GM23338 (cell line): ENCODE measurements around the gene NRP2. TPM values are rescaled to one million over a fixed set of nuclear protein-coding genes. Genes with fewer than 3 reads are reported as not detected.

Experiments
- ATAC-seq: fragments of 200-7000 bp; cut with Tn5 transposase; 3 replicates; pipeline ENCODE4 v1.9.1; 2020
- DNase-seq: peaks from one replicate; pipeline ENCODE4 v3.0.0-alpha.2; 2015; ENCODE audit warnings: low spot score
- H2AFZ ChIP-seq: fragments of 200-600 bp; sonication (generic); 2 replicates; pipeline ENCODE4 v1.8.0; 2016; ENCODE audit warnings: antibody characterized with exemption, mild to moderate bottlenecking, moderate library complexity
- H3F3A ChIP-seq: fragments of 200-600 bp; sonication (generic); replicated peaks from 2 replicates; pipeline ENCODE4 v1.8.0; 2017; ENCODE audit warnings: antibody characterized with exemption, mixed run types, low read depth
- H3K27ac ChIP-seq: fragments of 200-600 bp; sonication (generic); 2 replicates; pipeline ENCODE4 v1.6.1; 2016; ENCODE audit warnings: low read depth
- H3K27me3 ChIP-seq: fragments of 200-600 bp; sonication (generic); 2 replicates; pipeline ENCODE4 v1.8.0; 2016; ENCODE audit warnings: mild to moderate bottlenecking, mixed run types, moderate library complexity; ENCODE audit not compliant: insufficient read depth
- H3K36me3 ChIP-seq: fragments of 200-600 bp; sonication (generic); 2 replicates; pipeline ENCODE4 v1.8.0; 2016; ENCODE audit warnings: mild to moderate bottlenecking; ENCODE audit not compliant: insufficient read depth
- H3K4me1 ChIP-seq: fragments of 200-600 bp; sonication (generic); 2 replicates; pipeline ENCODE4 v1.8.0; 2016; ENCODE audit warnings: mild to moderate bottlenecking, moderate library complexity; ENCODE audit not compliant: insufficient read depth
- H3K4me2 ChIP-seq: fragments of 200-600 bp; sonication (generic); 2 replicates; pipeline ENCODE4 v1.7.1; 2017; ENCODE audit warnings: mixed run types
- H3K4me3 ChIP-seq: fragments of 200-600 bp; sonication (generic); 2 replicates; pipeline ENCODE4 v1.6.1; 2016; ENCODE audit warnings: mixed run types
- H3K79me2 ChIP-seq: fragments of 200-600 bp; sonication (generic); replicated peaks from 2 replicates; pipeline ENCODE4 v1.8.0; 2017; ENCODE audit warnings: mild to moderate bottlenecking; ENCODE audit not compliant: insufficient read depth
- H3K9me2 ChIP-seq: fragments of 200-600 bp; sonication (generic); 2 replicates; pipeline ENCODE4 v1.8.0; 2017; ENCODE audit not compliant: insufficient read depth
- H4K20me1 ChIP-seq: fragments of 200-600 bp; sonication (generic); replicated peaks from 2 replicates; pipeline ENCODE4 v1.8.0; 2017; ENCODE audit warnings: mild to moderate bottlenecking; ENCODE audit not compliant: insufficient read depth
- H3K27ac Mint-ChIP-seq: 2 replicates; pipeline ENCODE4 v1.8.0; 2020; ENCODE audit warnings: inconsistent platforms, mild to moderate bottlenecking, moderate library complexity, mixed read lengths
- H3K27me3 Mint-ChIP-seq: 3 replicates; pipeline ENCODE4 v1.8.0; 2022; ENCODE audit warnings: low read depth, mild to moderate bottlenecking, moderate library complexity, mixed read lengths, inconsistent platforms; ENCODE audit not compliant: insufficient read depth, poor library complexity
- H3K36me3 Mint-ChIP-seq: 3 replicates; pipeline ENCODE4 v1.8.0; 2021; ENCODE audit warnings: low read depth, mild to moderate bottlenecking, inconsistent platforms, moderate library complexity, mixed read lengths
- H3K4me1 Mint-ChIP-seq: 3 replicates; pipeline ENCODE4 v1.8.0; 2020; ENCODE audit warnings: mild to moderate bottlenecking, inconsistent platforms, mixed read lengths
- H3K4me3 Mint-ChIP-seq: 3 replicates; pipeline ENCODE4 v1.8.0; 2021; ENCODE audit warnings: moderate library complexity, mild to moderate bottlenecking, inconsistent platforms, mixed read lengths
- H3K9me3 Mint-ChIP-seq: 3 replicates; pipeline ENCODE4 v1.8.0; 2020; ENCODE audit warnings: moderate library complexity, mild to moderate bottlenecking, inconsistent platforms, mixed read lengths
- CTCF ChIP-seq, 2 experiments: fragments of 200-600 bp in 1 of 2; sonication (generic) in 1 of 2; conservative IDR thresholded peaks; 2 replicates each; pipeline versions ENCODE4 v1.5.1 to v1.6.1; 2016 to 2017; ENCODE audit warnings: antibody characterized with exemption in 2 of 2, low read depth in 2 of 2, mild to moderate bottlenecking in 2 of 2, moderate library complexity in 1 of 2
- EZH2 ChIP-seq: fragments of 200-600 bp; sonication (generic); IDR thresholded peaks from one replicate; pipeline ENCODE4 v1.8.0; 2017; ENCODE audit warnings: antibody characterized with exemption, mild to moderate bottlenecking, low read depth; ENCODE audit not compliant: unreplicated experiment
- EZH2phosphoT487 ChIP-seq: fragments of 200-600 bp; sonication (generic); IDR thresholded peaks from one replicate; pipeline ENCODE4 v1.8.1; 2018; ENCODE audit warnings: antibody characterized with exemption; ENCODE audit not compliant: unreplicated experiment
- JUNB ChIP-seq: IDR thresholded peaks from one replicate; pipeline ENCODE4 v1.6.1; 2016; ENCODE audit warnings: antibody characterized with exemption; ENCODE audit not compliant: unreplicated experiment
- POLR2AphosphoS5 ChIP-seq: IDR thresholded peaks from 2 replicates; pipeline ENCODE4 v1.6.1; 2016; ENCODE audit warnings: antibody characterized with exemption, low read depth
- ZNF114 ChIP-seq: fragments of 250-450 bp; sonication (Bioruptor Pico); IDR thresholded peaks from 2 replicates; pipeline ENCODE4 v1.5.0; 2020; ENCODE audit warnings: mild to moderate bottlenecking, moderate library complexity
- ZNF331 ChIP-seq: fragments of 250-450 bp; sonication (Bioruptor Pico); IDR thresholded peaks from 2 replicates; pipeline ENCODE4 v1.5.0; 2020; ENCODE audit warnings: low read depth, mild to moderate bottlenecking, moderate library complexity
- ZNF462 ChIP-seq: fragments of 250-450 bp; sonication (Bioruptor Pico); IDR thresholded peaks from 2 replicates; pipeline ENCODE4 v1.5.0; 2020; ENCODE audit warnings: mild to moderate bottlenecking, moderate library complexity
- polyA plus RNA-seq: library from polyadenylated mRNA; unstranded; fragments of >200 nt; fragmentation: Nextera tagmentation; extraction: Ambion mirVana; gene quantifications from 2 replicates; pipeline ENCODE4 v1.2.1, GENCODE V29; 2016
- total RNA-seq: library from RNA; depleted of rRNA; stranded (reverse); fragments of >200 nt; shearing (Covaris generic); gene quantifications from 2 replicates; pipeline ENCODE4 v1.2.3, GENCODE V29; 2014
- TF ChIP-seq, protein P1 (sequence below): IDR thresholded peaks from one replicate; pipeline ENCODE4 v1.6.1; 2018; ENCODE audit warnings: antibody characterized with exemption; ENCODE audit not compliant: unreplicated experiment

NRP2 gene
- total and polyA plus RNA-seq, 2 experiments from 2014 or later = 18.4 to 22.0 TPM

- TF ChIP-seq ZNF462 (CRISPR knock-in tag) = no peak
- no peak for TF ChIP-seq ZNF114 (CRISPR knock-in tag)
- no peak for TF ChIP-seq EZH2
Observed at GRCh38 chr2:205800773-205801172, 118.5 kb downstream of the NRP2 start (continued).

DNA sequence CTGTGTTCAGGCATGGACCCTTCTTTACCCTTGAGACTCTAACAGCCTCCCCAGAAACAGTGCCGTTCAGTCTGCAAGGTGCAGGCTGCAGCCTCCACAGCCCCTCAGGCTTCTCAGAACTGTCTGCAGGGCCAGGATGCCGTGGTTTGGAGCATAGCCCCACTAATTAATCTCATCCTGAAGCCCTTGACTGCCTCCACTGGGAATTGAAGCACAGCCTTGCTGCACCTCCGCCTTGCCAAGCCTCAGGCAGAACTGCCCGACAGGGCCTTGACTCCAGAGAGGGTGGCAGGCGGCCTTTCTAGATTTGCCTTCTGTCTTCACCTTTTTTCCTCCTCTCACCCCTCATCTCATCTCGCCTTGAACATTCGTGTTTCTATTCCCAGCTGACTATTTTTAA, 119.8 kb downstream of the NRP2 start:
- H3K27me3 Mint-ChIP-seq = peaks cover 4% of the 10 kb centered on the region
- Histone ChIP-seq H3K4me1 (peaks cover under 1% of the 10 kb centered on the region; the same call in 1 of the 2 replicates), H3K4me3 (no peak overlapping the region), H3K9me2 (no peaks in the 10 kb centered on the region), H4K20me1 (no peaks in the 10 kb centered on the region), H3K36me3 (no peaks in the 10 kb centered on the region), H3K27ac (no peak overlapping the region), H3K4me2 (no peak overlapping the region), H3F3A (no peaks in the 10 kb centered on the region), H3K27me3 (no peaks in the 10 kb centered on the region), H2AFZ (no peak overlapping the region), H3K79me2 (no peaks in the 10 kb centered on the region)
- H3K4me1 Mint-ChIP-seq = peaks cover 14% of the 10 kb centered on the region
- H3K9me3 Mint-ChIP-seq = peaks cover 21% of the 10 kb centered on the region
- no peak overlapping the region for H3K4me3 Mint-ChIP-seq
- TF ChIP-seq CTCF (conservative IDR thresholded peaks at IDR 0.05; ENCODE audit: low read depth in 2 of 2) (no peak), ZNF114 (CRISPR knock-in tag) (no peak), JUNB (no peak), EZH2phosphoT487 (no peak), ZNF331 (CRISPR knock-in tag) (no peak), POLR2AphosphoS5 (no peak)
- TF ChIP-seq, protein P1, sequence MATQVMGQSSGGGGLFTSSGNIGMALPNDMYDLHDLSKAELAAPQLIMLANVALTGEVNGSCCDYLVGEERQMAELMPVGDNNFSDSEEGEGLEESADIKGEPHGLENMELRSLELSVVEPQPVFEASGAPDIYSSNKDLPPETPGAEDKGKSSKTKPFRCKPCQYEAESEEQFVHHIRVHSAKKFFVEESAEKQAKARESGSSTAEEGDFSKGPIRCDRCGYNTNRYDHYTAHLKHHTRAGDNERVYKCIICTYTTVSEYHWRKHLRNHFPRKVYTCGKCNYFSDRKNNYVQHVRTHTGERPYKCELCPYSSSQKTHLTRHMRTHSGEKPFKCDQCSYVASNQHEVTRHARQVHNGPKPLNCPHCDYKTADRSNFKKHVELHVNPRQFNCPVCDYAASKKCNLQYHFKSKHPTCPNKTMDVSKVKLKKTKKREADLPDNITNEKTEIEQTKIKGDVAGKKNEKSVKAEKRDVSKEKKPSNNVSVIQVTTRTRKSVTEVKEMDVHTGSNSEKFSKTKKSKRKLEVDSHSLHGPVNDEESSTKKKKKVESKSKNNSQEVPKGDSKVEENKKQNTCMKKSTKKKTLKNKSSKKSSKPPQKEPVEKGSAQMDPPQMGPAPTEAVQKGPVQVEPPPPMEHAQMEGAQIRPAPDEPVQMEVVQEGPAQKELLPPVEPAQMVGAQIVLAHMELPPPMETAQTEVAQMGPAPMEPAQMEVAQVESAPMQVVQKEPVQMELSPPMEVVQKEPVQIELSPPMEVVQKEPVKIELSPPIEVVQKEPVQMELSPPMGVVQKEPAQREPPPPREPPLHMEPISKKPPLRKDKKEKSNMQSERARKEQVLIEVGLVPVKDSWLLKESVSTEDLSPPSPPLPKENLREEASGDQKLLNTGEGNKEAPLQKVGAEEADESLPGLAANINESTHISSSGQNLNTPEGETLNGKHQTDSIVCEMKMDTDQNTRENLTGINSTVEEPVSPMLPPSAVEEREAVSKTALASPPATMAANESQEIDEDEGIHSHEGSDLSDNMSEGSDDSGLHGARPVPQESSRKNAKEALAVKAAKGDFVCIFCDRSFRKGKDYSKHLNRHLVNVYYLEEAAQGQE = no peak
- H3K27ac Mint-ChIP-seq = no peak overlapping the region
- DNase-seq = no peak
- no peak for ATAC-seq
- peaks cover 24% of the 10 kb centered on the region for H3K36me3 Mint-ChIP-seq
